Measurements from ENCODE around the gene CFAP46.
A peak's percentile ranks its signal among the peaks of the same experiment; 100 is the strongest.
"Not testable (repeated sequence)": the region's sequence is repeated elsewhere in the genome, so short reads cannot be mapped to it uniquely, and the experiment has no call there.

The CFAP46 gene

GRCh38 chr10:132860532-132860931 lies 81.8 kb downstream of the CFAP46 start:
- DNase-seq = peak; percentile 11

- peak; percentile 8 for DNase-seq
Measured at GRCh38 chr10:132859084-132859855, 83.1 kb downstream of the CFAP46 start.

GRCh38 chr10:132858121-132859081 lies 84.0 kb downstream of the CFAP46 start:
- DNase-seq = peak; percentile 11

- DNase-seq = peak; percentile 7
Measured at GRCh38 chr10:132856869-132857524, 85.4 kb downstream of the CFAP46 start.

GRCh38 chr10:132855889-132856288 lies 86.5 kb downstream of the CFAP46 start:
- no peak for DNase-seq

- no peak for DNase-seq
Measured at GRCh38 chr10:132851451-132851850, 90.9 kb downstream of the CFAP46 start.

GRCh38 chr10:132850896-132851295 lies 91.5 kb downstream of the CFAP46 start:
- no peak for DNase-seq

GRCh38 chr10:132850246-132850645 lies 92.1 kb downstream of the CFAP46 start:
- DNase-seq = no peak

- no peak for DNase-seq
Measured at GRCh38 chr10:132849546-132850031, 92.8 kb downstream of the CFAP46 start.

- DNase-seq = no peak
Measured at GRCh38 chr10:132848951-132849545, 93.3 kb downstream of the CFAP46 start.

- DNase-seq = no peak
Measured at GRCh38 chr10:132848291-132848701, 94.1 kb downstream of the CFAP46 start.

- no peak for DNase-seq
Measured at GRCh38 chr10:132847856-132848255, 94.5 kb downstream of the CFAP46 start.

- DNase-seq = no peak
Measured at GRCh38 chr10:132847416-132847777, 95.0 kb downstream of the CFAP46 start.

- no peak for DNase-seq
Measured at GRCh38 chr10:132846631-132847415, 95.5 kb downstream of the CFAP46 start.

GRCh38 chr10:132845780-132846595 lies 96.4 kb downstream of the CFAP46 start:
- no peak for DNase-seq

- DNase-seq = no peak
Measured at GRCh38 chr10:132845041-132845551, 97.3 kb downstream of the CFAP46 start.

GRCh38 chr10:132844069-132844809 lies 98.1 kb downstream of the CFAP46 start:
- DNase-seq = no peak

GRCh38 chr10:132843276-132843675 lies 99.1 kb downstream of the CFAP46 start:
- not testable (repeated sequence) for DNase-seq

GRCh38 chr10:132842397-132842796 lies 100.0 kb downstream of the CFAP46 start:
- DNase-seq = no peak

GRCh38 chr10:132841615-132841975 lies 100.8 kb downstream of the CFAP46 start:
- DNase-seq = no peak

Data from activated CD8-positive, alpha-beta memory T cell treated with anti-CD3 and anti-CD28 coated beads, Interleukin-2, amount 50 U/mL, for 4 hours (primary cell).